ENCODE measurements around the gene TTC13. TPM values are rescaled to one million over a fixed set of nuclear protein-coding genes. Genes with fewer than 3 reads are reported as not detected.

The TTC13 gene
- total RNA-seq, 1 experiment from 2014 or later: 4.4 TPM

GRCh38 chr1:230909974-230910754 is 68.5 kb downstream of the TTC13 start:
- Mint-ChIP-seq H3K4me1 (no peaks in the 10 kb centered on the region), H3K27ac (no peak overlapping the region), H3K4me3 (no peak overlapping the region), H3K27me3 (ENCODE audit: low read depth) (no peaks in the 10 kb centered on the region; the same call in 1 of the 2 replicates), H3K36me3 (no peaks in the 10 kb centered on the region), H3K9me3 (no peaks in the 10 kb centered on the region)
- ATAC-seq (no peak), DNase-seq (ENCODE audit: low spot score) (no peak)
- no peak for TF ChIP-seq IRF1 (CRISPR knock-in tag; IDR thresholded peaks at IDR 0.05)
- ChIA-PET CTCF (no interaction called here), POLR2A (no interaction called here)

- ATAC-seq: no peak
- no peak overlapping the region for H3K4me3 Mint-ChIP-seq
These were observed 71.0 kb downstream of the TTC13 start for GRCh38 chr1:230907472-230908205.

GRCh38 chr1:230906226-230906625 is 72.4 kb downstream of the TTC13 start:
- CTCF ChIA-PET: no interaction called here
- Mint-ChIP-seq H3K27ac (no peak overlapping the region), H3K4me1 (no peaks in the 10 kb centered on the region), H3K4me3 (no peak overlapping the region), H3K36me3 (no peaks in the 10 kb centered on the region), H3K9me3 (no peaks in the 10 kb centered on the region), H3K27me3 (ENCODE audit: low read depth) (no peaks in the 10 kb centered on the region)
- POLR2A ChIA-PET: no interaction called here
- ATAC-seq (no peak), DNase-seq (ENCODE audit: low spot score) (no peak)
- TF ChIP-seq NR3C1 (CRISPR knock-in tag; conservative IDR thresholded peaks at IDR 0.05; ENCODE audit: low read depth) (no peak), ZNF281 (CRISPR knock-in tag; IDR thresholded peaks at IDR 0.05) (no peak), ZBTB21 (CRISPR knock-in tag; IDR thresholded peaks at IDR 0.05; ENCODE audit: borderline replicate concordance) (no peak), FOXJ3 (CRISPR knock-in tag; IDR thresholded peaks at IDR 0.05; ENCODE audit: borderline replicate concordance) (no peak), ZNF121 (CRISPR knock-in tag; IDR thresholded peaks at IDR 0.05) (no peak), MXD4 (CRISPR knock-in tag; IDR thresholded peaks at IDR 0.05; ENCODE audit: borderline replicate concordance) (no peak), CREB1 (CRISPR knock-in tag; IDR thresholded peaks at IDR 0.05) (no peak), FOXP4 (CRISPR knock-in tag; IDR thresholded peaks at IDR 0.05) (no peak), PRRX2 (CRISPR knock-in tag; IDR thresholded peaks at IDR 0.05) (no peak)

More at GRCh38 chr1:230907472-230908205, 71.0 kb downstream of the TTC13 start:
- Mint-ChIP-seq H3K9me3 (no peaks in the 10 kb centered on the region), H3K27me3 (ENCODE audit: low read depth) (no peaks in the 10 kb centered on the region), H3K27ac (no peak overlapping the region), H3K4me1 (no peaks in the 10 kb centered on the region), H3K36me3 (no peaks in the 10 kb centered on the region)
- TF ChIP-seq RORB (CRISPR knock-in tag; IDR thresholded peaks at IDR 0.05): no peak
- TF ChIP-seq E2F4 (CRISPR knock-in tag; IDR thresholded peaks at IDR 0.05; ENCODE audit: borderline replicate concordance, low read depth): no peak
- TF ChIP-seq ATF3 (CRISPR knock-in tag; conservative IDR thresholded peaks at IDR 0.05): no peak
- TF ChIP-seq FOXP4 (CRISPR knock-in tag; IDR thresholded peaks at IDR 0.05): no peak
- no peak for TF ChIP-seq TCF7 (CRISPR knock-in tag; IDR thresholded peaks at IDR 0.05; ENCODE audit: low read depth)
- no peak for TF ChIP-seq FOXJ3 (CRISPR knock-in tag; IDR thresholded peaks at IDR 0.05; ENCODE audit: borderline replicate concordance)
- ChIA-PET CTCF (interaction anchor here (1.0 kb wide), 1 partner anchor 46 kb away, joined by 4 read pairs; no protein-coding TSS in a partner anchor), POLR2A (no interaction called here)
- no peak for DNase-seq (ENCODE audit: low spot score)
